GM18505 (cell line): ENCODE results near the gene IFNGR1.

Experiments
- ATAC-seq: cut with Tn5 transposase; IDR thresholded peaks from one replicate; pipeline ENCODE4 v1.9.1; 2021; ENCODE audit not compliant: unreplicated experiment
- POLR2A ChIP-seq: IDR thresholded peaks from 4 replicates; pipeline ENCODE4 v1.6.1; 2011; ENCODE audit warnings: borderline replicate concordance; ENCODE audit not compliant: insufficient read depth, insufficient read length; ENCODE audit errors: extremely low read depth

Gene IFNGR1

GRCh38 chr6:137185290-137185689 lies 33.9 kb downstream of the IFNGR1 start:
- TF ChIP-seq POLR2A, result no peak
- ATAC-seq, result no peak

GRCh38 chr6:137182654-137183073 lies 36.5 kb downstream of the IFNGR1 start:
- no peak for TF ChIP-seq POLR2A
- ATAC-seq, result no peak

- ATAC-seq, result no peak
- no peak for TF ChIP-seq POLR2A
Measured at GRCh38 chr6:137181891-137182653, 37.1 kb downstream of the IFNGR1 start.

DNA sequence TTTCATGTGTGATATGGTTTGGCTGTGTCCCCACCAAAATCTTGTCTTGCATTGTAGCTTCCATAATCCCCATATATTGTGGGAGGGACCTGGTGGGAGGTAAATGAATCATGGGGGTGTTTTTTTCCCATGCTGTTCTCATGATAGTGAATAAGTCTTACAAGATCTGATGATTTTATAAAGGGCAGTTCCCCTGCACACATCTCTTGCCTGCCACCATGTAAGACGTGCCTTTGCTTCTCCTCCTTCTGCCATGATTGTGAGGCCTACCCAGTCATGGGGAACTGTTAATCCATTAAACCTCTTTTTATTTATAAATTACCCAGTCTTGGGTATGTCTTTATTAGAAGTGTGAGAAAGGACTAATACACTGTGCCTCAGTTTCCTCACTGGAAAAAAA lies 41.6 kb downstream of the IFNGR1 start:
- ATAC-seq, result no peak

GRCh38 chr6:137176729-137177128 lies 42.5 kb downstream of the IFNGR1 start:
- no peak for ATAC-seq
- TF ChIP-seq POLR2A, result no peak

More for the DNA sequence above, 41.6 kb downstream of the IFNGR1 start:
- TF ChIP-seq POLR2A, result no peak

DNA sequence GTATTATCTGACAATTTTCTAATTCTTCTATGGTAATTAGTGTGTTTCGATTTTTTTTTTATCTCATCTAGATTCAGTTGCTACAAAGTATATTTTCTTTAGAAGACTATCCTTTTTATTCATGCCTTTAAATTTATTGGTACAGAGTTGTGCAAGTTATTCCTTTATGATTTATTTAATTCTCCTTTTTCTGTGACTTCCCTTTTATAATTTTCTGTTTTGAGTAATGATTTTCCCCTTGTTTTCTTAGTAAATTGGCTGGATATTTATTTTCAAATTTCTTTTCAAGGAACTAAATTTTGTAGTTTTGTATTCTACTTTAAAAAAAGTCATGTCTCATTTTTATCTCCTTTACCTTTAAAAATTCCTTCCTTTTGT lies 43.3 kb downstream of the IFNGR1 start:
- no peak for TF ChIP-seq POLR2A
- ATAC-seq, result no peak

GRCh38 chr6:137175157-137175867 lies 43.9 kb downstream of the IFNGR1 start:
- no peak for TF ChIP-seq POLR2A
- no peak for ATAC-seq

GRCh38 chr6:137173501-137173900 lies 45.7 kb downstream of the IFNGR1 start, which contains the start of gene IL22RA2:
Gene IL22RA2, minus strand, starts transcription at chr6:137173644. Its CDS starts 11,895 bp downstream, at chr6:137161749.
- no peak for TF ChIP-seq POLR2A
- no peak for ATAC-seq

GRCh38 chr6:137172734-137173431 lies 46.3 kb downstream of the IFNGR1 start:
- no peak for ATAC-seq
- no peak for TF ChIP-seq POLR2A

DNA sequence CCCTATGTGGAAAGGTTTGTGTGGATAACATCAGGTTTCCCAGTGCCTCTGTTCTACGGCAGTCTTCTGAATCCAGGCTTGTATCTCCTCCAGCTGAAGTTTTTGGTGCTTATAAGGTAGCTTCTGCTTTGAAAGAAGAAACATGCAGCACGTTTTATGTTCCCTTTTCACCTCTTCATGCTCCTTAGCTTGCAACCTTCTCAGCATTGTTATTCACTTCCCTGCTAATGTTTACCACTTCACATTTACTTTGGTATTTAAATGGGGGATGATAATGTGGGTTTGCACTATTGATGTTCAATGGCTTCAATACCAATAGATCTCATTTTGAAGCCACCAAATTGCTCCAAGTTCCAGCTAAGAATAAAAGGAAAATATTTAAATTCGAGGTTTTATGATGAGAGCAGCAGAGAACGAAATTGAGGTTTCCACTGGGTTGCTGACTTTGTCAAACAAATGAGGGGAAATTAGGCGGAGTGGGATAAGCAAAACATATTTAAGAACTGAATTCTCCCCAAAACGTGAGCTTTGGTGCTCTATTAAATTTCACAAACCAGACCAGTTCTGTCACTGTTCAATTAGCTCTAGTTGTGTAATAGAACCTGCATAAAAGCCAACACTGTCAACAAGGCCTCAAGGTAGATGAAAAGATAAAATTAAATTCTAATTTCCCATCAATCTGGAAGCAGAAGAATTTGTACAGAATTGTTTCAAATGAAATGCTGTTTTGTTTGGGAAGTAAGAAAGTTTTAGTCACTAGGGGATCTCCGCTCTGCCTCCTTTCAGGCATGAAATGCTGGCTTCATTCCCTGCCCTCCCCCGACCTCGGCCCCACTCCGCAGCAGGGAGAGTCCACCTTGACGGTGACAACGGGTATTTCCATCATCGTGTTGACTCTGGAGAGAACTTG lies 47.1 kb downstream of the IFNGR1 start:
- ATAC-seq, result no peak

GRCh38 chr6:137171053-137171374 lies 48.2 kb downstream of the IFNGR1 start:
- ATAC-seq, result no peak

More for the DNA sequence above, 47.1 kb downstream of the IFNGR1 start:
- peak; percentile 39 for TF ChIP-seq POLR2A

DNA sequence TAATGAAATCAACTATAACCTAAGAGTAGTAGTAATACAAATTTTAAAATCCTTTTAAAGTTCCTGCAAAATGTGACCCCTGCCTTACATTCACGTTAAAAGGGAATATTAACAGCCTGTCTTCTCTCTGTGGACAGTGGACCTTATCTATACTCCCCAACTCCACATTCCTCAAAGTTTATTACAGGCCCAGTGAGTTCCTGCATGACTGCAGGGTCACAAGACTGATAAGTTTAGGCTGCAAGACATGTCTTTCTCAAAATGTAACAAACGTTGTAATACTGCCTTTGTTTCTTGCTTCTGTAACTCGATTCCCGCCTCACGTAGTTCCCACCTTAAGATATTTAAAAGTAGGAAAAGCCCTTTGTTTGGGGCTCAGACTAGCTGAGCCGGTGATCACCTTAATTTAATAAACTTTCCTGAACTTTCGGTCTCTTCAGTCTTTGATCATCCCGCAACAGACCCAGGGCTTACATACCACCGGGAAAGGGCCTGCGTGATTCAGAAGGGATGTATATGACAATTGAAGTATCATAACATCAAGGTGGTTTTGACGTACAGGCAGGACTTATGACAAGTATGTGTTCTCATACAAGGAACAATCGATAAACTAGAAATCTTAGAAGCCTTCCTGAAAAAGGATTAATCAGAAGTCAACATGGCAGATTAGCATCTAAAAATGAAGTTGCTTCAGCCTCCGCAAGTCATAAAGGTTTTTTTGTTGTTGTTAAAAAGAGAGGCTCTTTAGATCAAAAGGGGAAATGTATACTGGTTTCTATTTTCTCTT lies 48.7 kb downstream of the IFNGR1 start:
- no peak for TF ChIP-seq POLR2A
- no peak for ATAC-seq

More at GRCh38 chr6:137171053-137171374, 48.2 kb downstream of the IFNGR1 start:
- TF ChIP-seq POLR2A, result no peak

DNA sequence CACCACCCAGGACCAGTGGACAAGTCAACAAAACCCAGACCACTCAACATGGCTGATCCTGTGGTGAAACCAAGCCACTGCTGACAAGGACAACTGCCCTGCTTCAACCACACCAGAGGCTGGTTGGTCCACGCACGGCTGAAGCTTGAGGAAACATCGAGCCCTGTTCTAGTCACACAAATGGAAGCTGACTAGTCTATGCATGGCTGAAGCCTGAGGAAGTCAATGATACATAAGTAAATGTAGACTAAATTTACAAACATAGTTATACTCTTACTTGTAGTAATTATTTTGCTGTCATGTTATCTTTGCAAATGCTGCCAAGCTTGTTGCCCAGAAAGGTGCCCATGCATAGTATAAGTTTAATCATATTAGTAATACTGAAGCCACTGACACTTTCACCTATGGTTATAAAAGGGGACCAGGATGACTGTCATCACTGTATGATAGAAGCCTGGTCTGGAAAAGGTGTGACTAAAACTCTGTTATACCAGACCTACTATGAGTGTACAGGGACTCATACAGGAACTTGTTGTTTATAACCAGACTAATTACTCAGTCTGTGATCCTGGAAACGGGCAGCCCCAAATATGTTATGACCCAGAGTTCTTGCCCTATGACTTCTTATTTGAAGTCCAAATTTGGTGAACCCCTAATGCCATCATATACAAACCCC lies 51.3 kb downstream of the IFNGR1 start:
- no peak for TF ChIP-seq POLR2A
- no peak for ATAC-seq
